SK-N-SH treated with all-trans-retinoic acid at 6 μM for 48 hours (cell line): ENCODE data around the gene QPRT.
A peak's percentile ranks its signal among the peaks of the same experiment; 100 is the strongest.

ENCODE experiments used
- ATAC-seq: fragments of 200-7000 bp; cut with Tn5 transposase; 3 replicates; pipeline ENCODE4 v1.9.1; 2020; ENCODE audit warnings: mild to moderate bottlenecking, moderate library complexity
- ARNTL ChIP-seq: fragments of 450-650 bp; formaldehyde crosslinking; IDR thresholded peaks from 2 replicates; pipeline ENCODE4 v1.5.0; 2020; ENCODE audit warnings: low read depth, mild to moderate bottlenecking, moderate library complexity, borderline replicate concordance
- BACH2 ChIP-seq: fragments of 250-450 bp; sonication (Bioruptor Pico); IDR thresholded peaks from 2 replicates; pipeline ENCODE4 v1.9.0; 2021; ENCODE audit warnings: mild to moderate bottlenecking, borderline replicate concordance
- CREB5 ChIP-seq: fragments of 250-450 bp; sonication (Bioruptor Pico); IDR thresholded peaks from 2 replicates; pipeline ENCODE4 v1.5.1; 2020; ENCODE audit warnings: low read depth, mild to moderate bottlenecking, moderate library complexity
- ESRRG ChIP-seq: fragments of 250-450 bp; sonication (Bioruptor Pico); IDR thresholded peaks from 2 replicates; pipeline ENCODE4 v1.6.1; 2021; ENCODE audit warnings: mild to moderate bottlenecking
- GLIS3 ChIP-seq: fragments of 250-450 bp; sonication (Bioruptor Pico); IDR thresholded peaks from 2 replicates; pipeline ENCODE4 v1.5.0; 2020; ENCODE audit warnings: mild to moderate bottlenecking, moderate library complexity
- ISL1 ChIP-seq: fragments of 250-450 bp; sonication (Bioruptor Pico); IDR thresholded peaks from 2 replicates; pipeline ENCODE4 v2.1.2; 2022; ENCODE audit warnings: mild to moderate bottlenecking, moderate library complexity
- OSR1 ChIP-seq: fragments of 250-450 bp; sonication (Bioruptor Pico); IDR thresholded peaks from 2 replicates; pipeline ENCODE4 v1.8.0; 2022; ENCODE audit warnings: moderate library complexity, mild to moderate bottlenecking, inconsistent platforms
- PATZ1 ChIP-seq: fragments of 250-450 bp; sonication (Bioruptor Pico); IDR thresholded peaks from 2 replicates; pipeline ENCODE4 v1.8.0; 2020; ENCODE audit warnings: mild to moderate bottlenecking, moderate library complexity, borderline replicate concordance
- RARB ChIP-seq: fragments of 250-450 bp; sonication (Bioruptor Pico); IDR thresholded peaks from 2 replicates; pipeline ENCODE4 v1.8.0; 2021; ENCODE audit warnings: mild to moderate bottlenecking, moderate library complexity
- SNAI2 ChIP-seq: fragments of 250-450 bp; sonication (Bioruptor Pico); IDR thresholded peaks from 2 replicates; pipeline ENCODE4 v1.5.0; 2020; ENCODE audit warnings: mild to moderate bottlenecking, moderate library complexity
- TCF4 ChIP-seq: fragments of 250-450 bp; sonication (Bioruptor Pico); IDR thresholded peaks from 2 replicates; pipeline ENCODE4 v1.8.0; 2021; ENCODE audit warnings: mild to moderate bottlenecking, moderate library complexity, borderline replicate concordance
- TOX ChIP-seq: fragments of 250-450 bp; sonication (Bioruptor Pico); IDR thresholded peaks from 2 replicates; pipeline ENCODE4 v1.8.0; 2021; ENCODE audit warnings: mild to moderate bottlenecking, moderate library complexity, borderline replicate concordance
- TSHZ2 ChIP-seq: fragments of 250-450 bp; sonication (Bioruptor Pico); IDR thresholded peaks from 2 replicates; pipeline ENCODE4 v1.5.0; 2020; ENCODE audit warnings: mild to moderate bottlenecking, moderate library complexity
- ZFP3 ChIP-seq: fragments of 250-450 bp; sonication (Bioruptor Pico); IDR thresholded peaks from 2 replicates; pipeline ENCODE4 v1.5.0; 2020; ENCODE audit warnings: mild to moderate bottlenecking, moderate library complexity
- ZFP30 ChIP-seq: fragments of 450-650 bp; formaldehyde crosslinking; IDR thresholded peaks from 2 replicates; pipeline ENCODE4 v1.5.0; 2022; ENCODE audit warnings: mild to moderate bottlenecking, moderate library complexity
- ZNF70 ChIP-seq: fragments of 450-650 bp; formaldehyde crosslinking; IDR thresholded peaks from 2 replicates; pipeline ENCODE4 v1.5.0; 2020; ENCODE audit warnings: mild to moderate bottlenecking, moderate library complexity
- ZNF8 ChIP-seq: fragments of 450-650 bp; formaldehyde crosslinking; IDR thresholded peaks from 2 replicates; pipeline ENCODE4 v1.5.0; 2020; ENCODE audit warnings: mild to moderate bottlenecking, moderate library complexity
- TF ChIP-seq, protein P1 (sequence below): fragments of 250-450 bp; sonication (Bioruptor Pico); IDR thresholded peaks from 2 replicates; pipeline ENCODE4 v1.8.0; 2021; ENCODE audit warnings: low read depth, mild to moderate bottlenecking, moderate library complexity, borderline replicate concordance

The QPRT gene

DNA sequence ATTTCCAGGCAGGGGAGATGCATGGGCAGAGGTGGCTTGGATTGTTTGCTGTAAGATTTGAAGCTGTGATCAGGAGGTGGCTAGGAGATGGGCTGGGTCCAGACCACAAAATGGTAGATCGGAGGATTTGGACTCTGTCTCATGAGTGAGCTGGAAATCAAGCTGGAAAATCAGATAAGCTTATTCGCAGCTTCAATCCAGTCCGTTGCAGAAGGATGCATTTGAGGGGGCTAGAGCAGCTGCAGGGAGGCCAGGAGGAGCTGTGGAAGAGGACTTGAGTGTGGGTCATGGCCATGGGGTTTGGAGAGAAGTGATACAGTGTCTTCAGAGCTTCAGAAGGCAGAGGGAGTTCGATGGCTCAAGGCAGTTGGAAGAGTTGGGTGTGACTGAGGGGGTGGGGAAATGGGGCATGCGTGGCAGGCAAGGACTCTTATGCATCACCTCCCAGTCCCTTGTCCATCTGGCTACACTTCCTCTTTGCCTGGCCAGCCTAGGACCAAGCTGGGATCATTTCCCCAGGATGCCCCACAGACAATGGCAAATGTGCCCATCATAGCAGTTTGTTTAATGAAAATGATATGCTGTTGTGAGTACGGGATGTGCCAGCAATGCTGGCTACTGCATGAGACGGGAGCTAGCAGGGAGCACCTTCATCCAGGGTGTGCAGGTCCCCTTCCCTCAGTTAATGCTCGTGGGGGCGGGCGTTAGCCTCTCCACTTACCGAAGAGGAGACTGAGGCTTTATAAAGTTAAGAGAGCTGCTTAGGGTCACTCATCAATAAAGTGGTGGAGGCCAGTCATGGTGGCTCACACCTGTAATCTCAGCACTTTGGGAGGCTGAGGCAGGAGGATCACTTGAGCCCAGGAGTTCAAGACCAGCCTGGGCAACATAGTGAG lies 20.6 kb downstream of the QPRT start:
- TF ChIP-seq PATZ1 (CRISPR knock-in tag) (no peak), OSR1 (CRISPR knock-in tag) (no peak), TOX (no peak), ZFP3 (CRISPR knock-in tag) (no peak), TSHZ2 (no peak), ARNTL (CRISPR knock-in tag) (no peak), SNAI2 (CRISPR knock-in tag) (no peak), ZNF8 (CRISPR knock-in tag) (no peak), RARB (CRISPR knock-in tag) (no peak), ZNF70 (no peak), ZFP30 (CRISPR knock-in tag) (no peak), ISL1 (CRISPR knock-in tag) (no peak), GLIS3 (CRISPR knock-in tag) (no peak)
- ATAC-seq, result no peak

DNA sequence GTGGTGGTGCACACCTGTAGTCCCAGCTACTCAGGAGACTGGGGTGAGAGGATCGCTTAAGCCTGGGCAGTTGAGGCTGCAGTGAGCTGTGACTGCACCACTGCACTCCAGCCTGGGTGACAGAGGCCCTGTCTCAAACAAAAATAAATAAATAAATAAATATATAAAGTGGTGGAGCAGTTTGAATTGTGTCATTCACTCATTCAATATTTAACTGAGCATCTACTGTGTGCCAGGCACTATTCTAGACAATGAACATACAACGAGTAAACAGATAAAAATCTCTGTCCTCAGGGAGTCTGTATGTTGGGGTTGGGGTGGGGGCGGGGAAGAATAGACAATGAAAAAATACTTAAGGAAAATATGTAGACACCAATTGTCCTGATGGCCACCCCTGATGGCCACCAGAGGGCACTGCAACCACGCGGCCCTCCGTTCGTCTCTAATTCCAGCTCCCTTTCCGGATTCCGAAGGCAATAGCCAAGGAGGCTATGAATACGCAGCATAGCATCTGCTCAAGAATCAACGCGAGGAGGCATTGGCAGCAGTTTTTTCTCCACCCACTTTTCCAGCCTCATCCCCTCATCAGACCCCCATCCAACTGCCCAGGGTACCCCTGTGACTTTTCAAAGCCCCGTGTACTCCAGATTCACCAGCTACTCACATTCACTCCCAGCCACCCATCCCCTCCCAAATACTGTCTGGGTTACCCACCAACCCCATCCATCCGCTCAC lies 21.4 kb downstream of the QPRT start:
- peak; percentile 98 for ATAC-seq
- TF ChIP-seq CREB5 (no peak), ZNF70 (peak; percentile 100), GLIS3 (CRISPR knock-in tag) (no peak)

- TF ChIP-seq ZNF70, result no peak
- TF ChIP-seq SNAI2 (CRISPR knock-in tag), result no peak
- TF ChIP-seq TCF4, result no peak
- TF ChIP-seq CREB5, result no peak
- no peak for TF ChIP-seq ZNF8 (CRISPR knock-in tag)
- no peak for TF ChIP-seq ISL1 (CRISPR knock-in tag)
- TF ChIP-seq, protein P1, sequence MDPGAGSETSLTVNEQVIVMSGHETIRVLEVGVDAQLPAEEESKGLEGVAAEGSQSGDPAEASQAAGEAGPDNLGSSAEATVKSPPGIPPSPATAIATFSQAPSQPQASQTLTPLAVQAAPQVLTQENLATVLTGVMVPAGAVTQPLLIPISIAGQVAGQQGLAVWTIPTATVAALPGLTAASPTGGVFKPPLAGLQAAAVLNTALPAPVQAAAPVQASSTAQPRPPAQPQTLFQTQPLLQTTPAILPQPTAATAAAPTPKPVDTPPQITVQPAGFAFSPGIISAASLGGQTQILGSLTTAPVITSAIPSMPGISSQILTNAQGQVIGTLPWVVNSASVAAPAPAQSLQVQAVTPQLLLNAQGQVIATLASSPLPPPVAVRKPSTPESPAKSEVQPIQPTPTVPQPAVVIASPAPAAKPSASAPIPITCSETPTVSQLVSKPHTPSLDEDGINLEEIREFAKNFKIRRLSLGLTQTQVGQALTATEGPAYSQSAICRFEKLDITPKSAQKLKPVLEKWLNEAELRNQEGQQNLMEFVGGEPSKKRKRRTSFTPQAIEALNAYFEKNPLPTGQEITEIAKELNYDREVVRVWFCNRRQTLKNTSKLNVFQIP, result no peak
- TF ChIP-seq BACH2 (CRISPR knock-in tag), result no peak
- TF ChIP-seq GLIS3 (CRISPR knock-in tag), result no peak
- TF ChIP-seq PATZ1 (CRISPR knock-in tag), result no peak
- no peak for TF ChIP-seq ZFP30 (CRISPR knock-in tag)
- no peak for TF ChIP-seq ESRRG
- no peak for ATAC-seq
Measured at GRCh38 chr16:29701214-29701555, 22.2 kb downstream of the QPRT start.
